HG03045 (cell line): Measurements from ENCODE around the gene CCDC146.
"Not testable (repeated sequence)": the region's sequence is repeated elsewhere in the genome, so short reads cannot be mapped to it uniquely, and the experiment has no call there.

Source experiments
- ATAC-seq: cut with Tn5 transposase; IDR thresholded peaks from one replicate; pipeline ENCODE4 v1.9.1; 2021; ENCODE audit warnings: mild to moderate bottlenecking, moderate library complexity; ENCODE audit not compliant: unreplicated experiment

Gene CCDC146, protein sequence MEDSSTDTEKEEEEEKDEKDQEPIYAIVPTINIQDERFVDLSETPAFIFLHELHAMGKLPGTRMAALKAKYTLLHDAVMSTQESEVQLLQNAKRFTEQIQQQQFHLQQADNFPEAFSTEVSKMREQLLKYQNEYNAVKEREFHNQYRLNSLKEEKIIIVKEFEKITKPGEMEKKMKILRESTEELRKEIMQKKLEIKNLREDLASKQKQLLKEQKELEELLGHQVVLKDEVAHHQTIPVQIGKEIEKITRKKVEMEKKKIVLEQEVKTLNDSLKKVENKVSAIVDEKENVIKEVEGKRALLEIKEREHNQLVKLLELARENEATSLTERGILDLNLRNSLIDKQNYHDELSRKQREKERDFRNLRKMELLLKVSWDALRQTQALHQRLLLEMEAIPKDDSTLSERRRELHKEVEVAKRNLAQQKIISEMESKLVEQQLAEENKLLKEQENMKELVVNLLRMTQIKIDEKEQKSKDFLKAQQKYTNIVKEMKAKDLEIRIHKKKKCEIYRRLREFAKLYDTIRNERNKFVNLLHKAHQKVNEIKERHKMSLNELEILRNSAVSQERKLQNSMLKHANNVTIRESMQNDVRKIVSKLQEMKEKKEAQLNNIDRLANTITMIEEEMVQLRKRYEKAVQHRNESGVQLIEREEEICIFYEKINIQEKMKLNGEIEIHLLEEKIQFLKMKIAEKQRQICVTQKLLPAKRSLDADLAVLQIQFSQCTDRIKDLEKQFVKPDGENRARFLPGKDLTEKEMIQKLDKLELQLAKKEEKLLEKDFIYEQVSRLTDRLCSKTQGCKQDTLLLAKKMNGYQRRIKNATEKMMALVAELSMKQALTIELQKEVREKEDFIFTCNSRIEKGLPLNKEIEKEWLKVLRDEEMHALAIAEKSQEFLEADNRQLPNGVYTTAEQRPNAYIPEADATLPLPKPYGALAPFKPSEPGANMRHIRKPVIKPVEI

DNA sequence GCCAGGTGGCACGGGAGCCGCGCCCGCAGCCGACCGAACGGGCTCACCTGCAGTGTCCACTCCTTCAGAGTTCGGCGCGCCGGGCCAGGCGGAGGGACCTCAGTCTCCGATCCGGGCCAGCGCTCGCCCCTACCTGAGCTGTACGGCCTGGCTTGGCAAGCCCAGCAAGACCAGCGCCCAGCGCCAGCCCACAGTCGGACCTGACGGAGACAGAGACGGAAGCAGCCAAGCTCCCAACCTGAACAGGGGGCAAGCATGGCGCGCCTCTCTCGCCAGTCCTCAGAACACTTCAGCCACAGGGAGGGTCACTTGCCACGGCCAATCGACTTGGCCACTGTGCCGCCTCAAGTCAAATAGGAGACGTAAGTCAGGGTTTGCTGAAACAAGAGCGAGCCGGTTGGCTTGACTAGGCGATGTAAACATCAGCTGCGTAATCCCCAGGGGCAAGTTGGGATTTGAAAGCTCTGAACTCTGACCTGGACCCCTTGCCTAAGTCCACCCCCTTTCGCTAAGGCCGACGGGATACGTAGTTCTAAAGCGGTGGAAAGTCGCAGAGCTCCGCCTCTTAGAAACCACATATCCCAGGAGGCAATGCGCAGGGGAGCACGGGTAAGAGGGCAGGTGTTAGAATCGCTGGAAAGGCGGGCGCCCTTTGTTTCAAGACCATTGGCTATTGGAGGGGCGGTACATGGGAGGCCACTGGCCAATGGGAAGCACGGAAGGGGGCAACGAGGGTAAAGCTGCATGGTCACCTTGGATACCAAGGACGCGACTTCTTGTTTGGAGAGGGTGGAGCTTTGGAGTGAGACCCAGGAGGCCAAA is at the start of gene CCDC146:
CCDC146 (plus strand) TSS at position 756 of the 822 bp plus-strand sequence. CDS start 45,054 bp downstream, outside the sequence.
- ATAC-seq, result peak; percentile 98

DNA sequence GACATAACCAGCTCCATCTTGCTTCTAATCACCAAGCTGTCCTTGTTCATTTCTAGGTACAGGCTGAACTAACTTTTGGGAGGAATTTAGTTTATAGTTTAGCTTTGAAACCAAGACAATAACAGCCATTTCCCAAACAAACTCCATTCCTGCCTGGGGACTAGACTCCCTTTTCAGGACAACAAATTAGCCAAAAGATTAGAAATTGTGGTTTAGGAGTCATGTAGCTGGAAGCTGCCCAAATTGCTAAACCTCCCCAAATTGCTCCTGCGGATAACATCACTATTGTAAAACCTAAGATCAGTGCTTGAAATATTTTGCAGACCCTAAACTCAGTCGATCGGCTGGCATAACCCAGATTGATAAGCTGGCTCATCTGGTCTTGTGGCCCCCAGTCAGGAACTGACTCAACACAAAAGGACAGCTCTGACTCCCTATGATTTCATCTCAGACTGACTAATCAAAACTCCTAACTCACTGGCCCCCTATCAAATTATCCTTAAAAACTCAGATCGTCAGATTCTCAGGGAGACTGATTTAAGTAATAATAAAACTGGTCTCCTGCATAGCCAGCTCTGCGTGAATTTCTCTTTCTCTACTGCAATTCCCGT is 47.5 kb upstream of the CCDC146 start:
- ATAC-seq, result not testable (repeated sequence)

GRCh38 chr7:77077060-77077459 is 45.4 kb upstream of the CCDC146 start:
- not testable (repeated sequence) for ATAC-seq

DNA sequence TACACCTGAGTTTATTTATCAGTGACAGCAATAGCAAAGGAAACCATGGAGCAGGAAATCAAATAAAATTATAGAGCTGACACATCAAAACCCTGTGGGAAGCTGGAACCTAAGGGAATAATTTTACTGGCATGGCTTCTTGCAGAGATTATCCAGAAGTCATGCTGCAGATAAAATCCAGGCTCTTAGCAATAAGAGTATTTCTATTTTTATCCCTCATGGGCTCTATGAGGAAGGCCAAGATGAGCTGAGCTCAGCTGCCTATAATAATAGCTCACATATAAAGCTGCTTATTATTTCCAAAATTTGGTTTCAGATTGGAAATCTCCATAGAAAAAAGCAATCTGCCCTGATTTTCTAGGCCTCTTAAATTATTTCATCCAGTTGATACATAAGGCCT is 43.3 kb upstream of the CCDC146 start:
- ATAC-seq, result not testable (repeated sequence)

DNA sequence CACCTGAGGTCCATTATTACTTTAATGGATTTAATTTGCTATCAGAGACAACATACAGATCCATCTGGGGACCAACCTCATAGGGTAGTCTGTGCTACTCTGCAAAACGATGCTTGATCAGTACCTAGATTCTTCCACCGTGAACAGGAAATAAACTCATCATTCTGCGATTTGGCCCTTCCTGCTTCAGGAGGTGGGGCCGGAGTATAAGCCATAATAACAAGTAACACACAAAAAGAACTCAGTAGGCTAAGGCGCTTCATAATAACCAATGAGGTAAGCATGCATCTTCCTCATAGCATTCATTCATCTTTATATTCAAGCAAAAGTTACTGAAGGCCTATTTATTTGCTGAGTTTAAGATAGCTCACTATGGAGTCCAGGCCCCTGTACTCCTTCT is 42.8 kb upstream of the CCDC146 start:
- not testable (repeated sequence) for ATAC-seq

DNA sequence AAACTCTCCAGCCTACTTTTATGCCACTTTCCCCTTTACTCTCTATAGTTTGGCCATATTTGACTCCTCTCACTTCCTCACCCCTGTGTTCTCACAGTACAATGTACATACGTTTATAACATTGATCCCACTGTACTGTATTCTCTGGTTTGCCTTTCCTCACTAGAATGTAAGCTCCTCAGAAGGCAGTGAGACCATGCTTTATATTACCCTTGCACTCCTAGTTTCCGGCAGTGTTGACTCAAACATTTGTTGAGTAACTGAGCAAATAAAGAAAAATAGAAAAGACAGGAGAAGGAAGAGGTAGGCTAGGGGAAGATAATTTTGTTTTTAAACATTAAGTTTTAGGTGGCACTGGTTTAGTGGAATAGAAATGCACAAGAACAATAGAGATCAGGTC is 42.2 kb upstream of the CCDC146 start:
- not testable (repeated sequence) for ATAC-seq

- ATAC-seq, result not testable (repeated sequence)
Observed at GRCh38 chr7:77082192-77082591, 40.2 kb upstream of the CCDC146 start.

DNA sequence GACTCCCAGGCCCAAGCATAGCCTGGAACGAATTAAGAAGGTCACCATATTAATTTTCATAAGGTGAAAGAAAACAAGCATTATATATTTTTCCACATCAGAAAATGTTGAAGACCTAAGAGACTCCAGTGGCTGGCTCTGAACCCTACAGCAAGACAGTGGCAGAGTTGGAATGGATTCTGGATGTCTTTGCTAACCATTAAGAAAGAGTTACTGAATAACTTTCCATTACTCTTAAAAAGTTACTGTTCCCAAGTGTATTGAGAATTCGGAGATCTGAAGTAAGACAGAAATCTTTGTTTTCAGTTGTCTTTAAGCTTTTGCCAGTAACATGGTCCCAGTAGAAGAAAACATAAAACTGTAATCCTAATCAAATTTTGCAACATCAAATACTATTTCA is 30.1 kb upstream of the CCDC146 start:
- not testable (repeated sequence) for ATAC-seq

- ATAC-seq, result not testable (repeated sequence)
Observed at GRCh38 chr7:77100501-77100900, 21.9 kb upstream of the CCDC146 start.

- not testable (repeated sequence) for ATAC-seq
Observed at GRCh38 chr7:77101187-77101586, 21.2 kb upstream of the CCDC146 start.

DNA sequence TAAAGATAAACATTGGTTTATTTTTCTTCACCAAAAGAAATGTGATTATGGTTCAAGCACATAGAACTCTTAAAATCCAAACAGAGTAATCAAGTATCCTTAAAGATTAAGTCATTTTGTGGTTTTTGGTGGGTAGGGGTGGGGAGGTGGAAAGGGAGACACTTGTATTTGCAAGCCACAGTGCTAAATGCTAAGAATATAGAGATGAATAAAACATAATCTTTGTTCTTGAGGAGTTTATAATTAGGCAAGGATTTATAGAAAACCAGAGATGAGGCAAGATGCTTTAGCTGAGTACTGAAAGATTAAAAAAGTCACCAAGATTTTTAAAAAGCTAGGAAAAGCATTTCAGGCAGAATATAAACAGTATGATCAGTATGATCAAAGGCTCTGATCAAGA is 19.7 kb upstream of the CCDC146 start:
- not testable (repeated sequence) for ATAC-seq

GRCh38 chr7:77105904-77106303 is 16.5 kb upstream of the CCDC146 start:
- not testable (repeated sequence) for ATAC-seq

- not testable (repeated sequence) for ATAC-seq
Observed at GRCh38 chr7:77107659-77108058, 14.8 kb upstream of the CCDC146 start.

DNA sequence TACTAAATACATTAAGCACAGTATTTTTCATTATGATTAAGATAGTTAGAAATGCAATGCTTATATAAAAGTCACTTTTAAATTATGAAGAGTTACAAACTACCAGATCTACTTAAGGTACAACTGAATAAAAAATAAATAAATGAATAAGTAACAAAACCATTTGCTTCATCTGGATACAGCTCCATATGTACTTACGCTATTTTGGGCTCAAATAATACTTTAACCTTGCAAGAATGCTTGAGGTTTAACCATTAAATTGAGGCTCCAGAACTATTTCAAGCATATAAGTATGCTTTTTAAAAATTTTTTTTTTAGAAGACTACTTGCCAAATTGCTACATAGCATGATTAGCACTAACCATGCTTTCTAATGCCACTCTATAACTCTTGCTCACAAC is 14.1 kb upstream of the CCDC146 start:
- ATAC-seq, result not testable (repeated sequence)

GRCh38 chr7:77112719-77113306 is 9.6 kb upstream of the CCDC146 start:
- ATAC-seq, result not testable (repeated sequence)

- ATAC-seq, result not testable (repeated sequence)
Observed at GRCh38 chr7:77125486-77125885, 3.1 kb downstream of the CCDC146 start.

GRCh38 chr7:77127009-77127408 is 4.6 kb downstream of the CCDC146 start:
- not testable (repeated sequence) for ATAC-seq

DNA sequence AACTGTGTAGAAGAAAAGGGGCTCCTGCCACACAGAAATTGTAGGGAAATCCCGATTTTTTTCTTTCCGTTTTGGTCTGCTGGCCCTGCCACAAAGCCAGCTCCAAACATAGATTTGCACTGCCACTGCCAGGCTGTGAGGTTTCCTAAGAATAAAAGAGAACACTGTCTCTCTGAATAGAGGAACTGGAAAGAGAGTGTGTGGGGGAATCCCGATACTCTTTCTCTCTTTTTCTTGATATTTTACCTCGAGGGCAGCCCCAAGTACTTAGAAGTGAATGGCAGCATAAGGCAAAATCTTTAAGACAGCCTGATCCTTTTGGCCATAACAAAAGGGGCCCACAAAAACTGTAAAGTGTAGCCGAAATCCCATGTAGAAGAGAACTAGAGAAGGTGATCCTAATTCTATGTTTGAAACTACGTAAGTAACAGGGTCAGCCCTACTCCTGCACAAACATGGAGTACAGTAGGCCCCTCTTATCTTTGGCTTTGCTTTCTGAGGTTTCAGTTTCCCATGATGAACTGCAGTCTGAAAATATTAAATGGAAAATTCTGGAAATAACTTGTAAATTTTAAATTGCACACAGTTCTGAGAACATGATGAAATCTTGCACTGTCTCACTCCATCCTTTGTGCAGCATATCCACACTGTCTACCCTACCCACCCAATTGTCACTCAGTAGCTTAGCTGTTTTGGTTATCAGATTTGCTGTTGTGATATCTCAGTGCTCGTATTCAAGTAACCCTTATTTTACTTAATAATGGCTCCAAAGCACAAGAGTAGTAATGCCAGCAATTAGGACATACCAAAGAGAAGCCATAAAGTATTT is 6.4 kb downstream of the CCDC146 start:
- ATAC-seq, result not testable (repeated sequence)

- not testable (repeated sequence) for ATAC-seq
Observed at GRCh38 chr7:77131781-77132180, 9.4 kb downstream of the CCDC146 start.
